ENCODE data around the gene SPTBN4.
"Not testable (repeated sequence)": the region's sequence is repeated elsewhere in the genome, so short reads cannot be mapped to it uniquely, and the experiment has no call there.

The SPTBN4 gene

DNA sequence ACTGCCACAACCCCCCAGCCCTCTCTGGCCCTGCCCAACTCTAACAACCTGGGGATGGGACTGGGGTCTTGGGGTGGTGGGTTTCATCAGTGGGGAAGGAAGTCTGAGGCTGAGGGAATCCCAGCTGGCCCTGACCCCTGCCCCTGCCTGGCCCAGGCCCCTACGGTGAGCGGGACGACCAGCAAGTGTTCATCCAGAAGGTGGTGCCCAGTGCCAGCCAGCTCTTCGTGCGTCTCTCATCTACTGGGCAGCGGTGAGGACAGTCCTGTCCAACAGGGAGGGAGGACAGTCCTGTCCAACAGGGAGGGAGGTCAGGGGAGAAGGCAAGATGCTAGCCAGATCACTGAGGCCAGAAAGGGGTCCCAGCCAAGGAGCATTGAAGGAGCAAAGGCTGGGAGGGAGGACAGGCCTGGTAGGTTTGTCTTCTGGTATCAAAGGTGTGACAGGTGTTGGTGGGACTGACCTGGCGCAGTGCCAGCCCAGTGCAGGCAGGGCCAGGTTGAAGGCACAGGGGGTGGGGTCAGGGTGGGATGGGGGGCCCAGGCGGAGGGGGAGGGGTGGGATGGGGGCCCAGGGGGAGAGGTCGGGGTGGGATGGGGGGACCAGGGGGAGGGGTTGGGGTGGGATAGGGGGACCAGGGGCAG lies 122.2 kb downstream of the SPTBN4 start:
- Histone ChIP-seq H3K36me3 (ENCODE audit: control insufficient read depth in 2 of 2, insufficient read depth in 2 of 2, low read length in 2 of 2) (peaks cover 0 to 8% of the 10 kb centered on the region in 2 donors), H3K27me3 (ENCODE audit: control insufficient read depth in 1 of 2, insufficient read depth in 2 of 2, low read length in 2 of 2) (no peaks in the 10 kb centered on the region), H3K9ac (ENCODE audit: low read length in 2 of 2) (no peak overlapping the region), H3K4me3 (ENCODE audit: low read length in 2 of 2) (no peak overlapping the region), H3K9me3 (ENCODE audit: control insufficient read depth in 2 of 2, low read length in 2 of 2) (no peaks in the 10 kb centered on the region), H3K27ac (ENCODE audit: low read length) (no peak overlapping the region), H3K4me1 (ENCODE audit: control insufficient read depth, insufficient read depth, low read length) (no peaks in the 10 kb centered on the region)

DNA sequence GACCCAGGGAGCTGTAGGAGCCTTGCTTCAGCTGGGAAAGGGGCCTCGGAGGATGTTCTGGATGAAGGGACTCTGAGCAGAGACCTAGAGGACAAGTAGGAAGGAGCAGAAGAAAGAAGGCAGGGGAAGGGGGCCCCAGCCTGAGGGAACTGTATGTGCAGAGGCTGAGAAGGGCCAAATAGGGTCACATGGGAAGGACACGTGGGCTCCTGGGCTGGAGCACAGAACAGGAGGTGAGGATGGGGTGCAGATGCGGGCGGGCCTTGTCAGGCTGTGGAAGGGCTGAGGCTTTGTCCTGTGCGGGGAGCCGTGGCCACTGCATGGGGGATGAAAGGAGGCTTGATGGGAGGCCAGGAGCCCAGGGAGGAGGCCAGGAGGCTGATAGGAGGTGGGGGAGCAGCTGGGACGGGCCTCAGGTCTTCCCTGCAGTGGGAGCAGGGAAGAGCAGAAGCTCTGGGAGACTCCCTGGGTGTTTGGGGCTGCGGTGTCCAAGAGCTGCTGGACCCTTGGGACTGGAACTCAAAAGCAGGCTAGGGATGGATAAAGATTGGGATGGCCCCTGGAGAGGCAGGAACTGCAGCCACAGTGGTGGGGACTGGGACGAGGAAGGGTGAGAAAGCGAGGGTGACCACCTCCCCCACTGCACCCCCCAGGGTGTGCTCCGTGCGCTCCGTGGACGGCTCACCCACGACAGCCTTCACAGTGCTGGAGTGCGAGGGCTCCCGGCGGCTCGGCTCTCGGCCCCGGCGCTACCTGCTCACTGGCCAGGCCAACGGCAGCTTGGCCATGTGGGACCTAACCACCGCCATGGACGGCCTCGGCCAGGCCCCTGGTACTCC lies 123.0 kb downstream of the SPTBN4 start:
- Histone ChIP-seq H3K4me1 (ENCODE audit: control insufficient read depth, insufficient read depth, low read length) (no peaks in the 10 kb centered on the region), H3K27ac (ENCODE audit: low read length) (no peak overlapping the region), H3K9me3 (ENCODE audit: control insufficient read depth in 2 of 2, low read length in 2 of 2) (no peaks in the 10 kb centered on the region), H3K27me3 (ENCODE audit: control insufficient read depth in 1 of 2, insufficient read depth in 2 of 2, low read length in 2 of 2) (peaks cover 2 to 4% of the 10 kb centered on the region in 2 donors), H3K9ac (ENCODE audit: low read length in 2 of 2) (no peak overlapping the region), H3K4me3 (ENCODE audit: low read length in 2 of 2) (no peak overlapping the region), H3K36me3 (ENCODE audit: control insufficient read depth in 2 of 2, insufficient read depth in 2 of 2, low read length in 2 of 2) (peaks cover 0 to 8% of the 10 kb centered on the region in 2 donors)

GRCh38 chr19:40590464-40591265 lies 123.9 kb downstream of the SPTBN4 start:
- no peak overlapping the region for H3K4me3 ChIP-seq (ENCODE audit: low read length in 2 of 2)
- H3K36me3 ChIP-seq (ENCODE audit: control insufficient read depth in 2 of 2, insufficient read depth in 2 of 2, low read length in 2 of 2): peaks cover 0 to 8% of the 10 kb centered on the region in 2 donors
- H3K9ac ChIP-seq (ENCODE audit: low read length in 2 of 2): no peak overlapping the region
- peaks cover 2 to 8% of the 10 kb centered on the region in 2 donors for H3K27me3 ChIP-seq (ENCODE audit: control insufficient read depth in 1 of 2, insufficient read depth in 2 of 2, low read length in 2 of 2)
- no peaks in the 10 kb centered on the region for H3K9me3 ChIP-seq (ENCODE audit: control insufficient read depth in 2 of 2, low read length in 2 of 2)
- no peaks in the 10 kb centered on the region for H3K4me1 ChIP-seq (ENCODE audit: control insufficient read depth, insufficient read depth, low read length)
- H3K27ac ChIP-seq (ENCODE audit: low read length): no peak overlapping the region

DNA sequence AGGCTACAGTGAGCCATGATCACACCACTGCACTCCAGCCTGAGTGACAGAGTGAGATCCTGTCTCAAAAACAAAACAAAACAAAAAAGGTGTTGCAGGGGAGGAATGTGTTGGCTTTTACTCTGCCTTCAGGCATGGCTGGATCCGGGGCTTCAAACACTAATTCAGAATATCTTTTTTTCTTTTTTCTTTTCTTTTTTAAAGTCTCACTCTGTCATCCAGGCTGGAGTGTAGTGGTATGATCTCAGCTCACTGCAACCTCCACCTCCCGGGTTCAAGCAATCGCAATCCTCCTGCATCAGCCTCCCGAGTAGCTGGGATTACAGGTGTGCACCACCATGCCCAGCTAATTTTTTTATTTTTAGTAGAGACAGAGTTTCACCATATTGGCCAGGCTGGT lies 124.9 kb downstream of the SPTBN4 start:
- not testable (repeated sequence) for H3K9me3 ChIP-seq (ENCODE audit: control insufficient read depth in 2 of 2, low read length in 2 of 2); H3K4me1 ChIP-seq (ENCODE audit: control insufficient read depth, insufficient read depth, low read length); H3K4me3 ChIP-seq (ENCODE audit: low read length in 2 of 2); H3K36me3 ChIP-seq (ENCODE audit: control insufficient read depth in 2 of 2, insufficient read depth in 2 of 2, low read length in 2 of 2); H3K9ac ChIP-seq (ENCODE audit: low read length in 2 of 2); H3K27ac ChIP-seq (ENCODE audit: low read length)
- H3K27me3 ChIP-seq (ENCODE audit: control insufficient read depth in 1 of 2, insufficient read depth in 2 of 2, low read length in 2 of 2): peaks cover 4 to 15% of the 10 kb centered on the region in 2 donors

GRCh38 chr19:40592170-40592569 lies 125.4 kb downstream of the SPTBN4 start:
- peaks cover 5% of the 10 kb centered on the region for H3K4me1 ChIP-seq (ENCODE audit: control insufficient read depth, insufficient read depth, low read length)
- H3K36me3 ChIP-seq (ENCODE audit: control insufficient read depth in 2 of 2, insufficient read depth in 2 of 2, low read length in 2 of 2): peaks cover 0 to 6% of the 10 kb centered on the region in 2 donors
- H3K9me3 ChIP-seq (ENCODE audit: control insufficient read depth in 2 of 2, low read length in 2 of 2): no peaks in the 10 kb centered on the region
- H3K4me3 ChIP-seq (ENCODE audit: low read length in 2 of 2): no peak overlapping the region
- H3K27me3 ChIP-seq (ENCODE audit: control insufficient read depth in 1 of 2, insufficient read depth in 2 of 2, low read length in 2 of 2): peaks cover 5 to 17% of the 10 kb centered on the region in 2 donors
- H3K27ac ChIP-seq (ENCODE audit: low read length): no peak overlapping the region
- no peak overlapping the region for H3K9ac ChIP-seq (ENCODE audit: low read length in 2 of 2)

DNA sequence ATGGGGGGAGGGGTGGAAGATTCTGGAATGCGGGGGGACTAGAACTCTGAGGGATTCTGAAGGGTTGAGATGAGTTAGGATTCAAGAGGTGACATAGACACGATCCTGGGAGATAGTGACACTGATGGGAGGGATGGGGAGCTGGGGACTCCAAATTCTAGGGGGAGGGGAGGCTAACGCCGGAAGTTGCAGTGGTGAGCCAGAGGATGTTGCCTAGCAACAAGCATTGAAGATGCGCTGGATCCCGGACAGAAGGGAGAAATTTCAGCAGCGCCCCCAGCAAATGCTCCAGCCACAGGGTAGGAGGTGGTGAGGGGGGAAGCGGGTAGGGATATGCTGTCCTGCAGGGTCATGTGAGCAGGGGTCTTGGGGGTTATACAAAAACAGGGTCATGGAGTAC lies 127.5 kb downstream of the SPTBN4 start:
- Histone ChIP-seq H3K27ac (ENCODE audit: low read length) (no peak overlapping the region), H3K27me3 (ENCODE audit: control insufficient read depth in 1 of 2, insufficient read depth in 2 of 2, low read length in 2 of 2) (peaks cover 17 to 26% of the 10 kb centered on the region in 2 donors)

DNA sequence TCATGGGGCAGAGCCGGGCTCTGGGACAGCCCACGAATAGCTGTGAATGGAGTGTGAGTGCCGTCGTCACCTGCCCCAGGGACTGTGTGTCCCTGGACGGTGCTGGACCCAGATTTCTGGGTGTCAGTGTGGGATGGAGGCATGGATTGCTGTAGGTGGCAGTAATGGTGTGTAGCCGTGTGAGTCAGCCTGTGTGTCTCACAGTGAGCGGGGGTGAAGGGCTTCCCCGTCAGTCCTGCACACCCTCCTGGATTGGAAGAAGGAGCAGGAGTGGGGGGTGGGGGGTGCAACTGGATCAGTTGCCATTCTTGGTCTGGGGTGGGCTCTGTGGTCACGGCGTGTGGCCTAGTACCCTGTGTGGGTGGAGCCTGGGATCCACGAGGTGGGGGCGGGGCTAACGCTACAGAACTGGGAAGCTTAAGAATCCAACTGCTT lies 127.9 kb downstream of the SPTBN4 start:
- H3K9ac ChIP-seq (ENCODE audit: low read length in 2 of 2): no peak overlapping the region
- H3K27ac ChIP-seq (ENCODE audit: low read length): no peak overlapping the region
- H3K36me3 ChIP-seq (ENCODE audit: control insufficient read depth in 2 of 2, insufficient read depth in 2 of 2, low read length in 2 of 2): no peaks in the 10 kb centered on the region
- no peak overlapping the region for H3K4me3 ChIP-seq (ENCODE audit: low read length in 2 of 2)
- H3K4me1 ChIP-seq (ENCODE audit: control insufficient read depth, insufficient read depth, low read length): peaks cover 21% of the 10 kb centered on the region
- no peaks in the 10 kb centered on the region for H3K9me3 ChIP-seq (ENCODE audit: control insufficient read depth in 2 of 2, low read length in 2 of 2)
- peaks cover 17 to 26% of the 10 kb centered on the region in 2 donors for H3K27me3 ChIP-seq (ENCODE audit: control insufficient read depth in 1 of 2, insufficient read depth in 2 of 2, low read length in 2 of 2)

More for the DNA sequence above, 127.5 kb downstream of the SPTBN4 start:
- Histone ChIP-seq H3K9me3 (ENCODE audit: control insufficient read depth in 2 of 2, low read length in 2 of 2) (no peaks in the 10 kb centered on the region), H3K4me3 (ENCODE audit: low read length in 2 of 2) (no peak overlapping the region), H3K4me1 (ENCODE audit: control insufficient read depth, insufficient read depth, low read length) (peaks cover 17% of the 10 kb centered on the region), H3K9ac (ENCODE audit: low read length in 2 of 2) (no peak overlapping the region), H3K36me3 (ENCODE audit: control insufficient read depth in 2 of 2, insufficient read depth in 2 of 2, low read length in 2 of 2) (no peaks in the 10 kb centered on the region)

GRCh38 chr19:40596608-40597328 lies 130.0 kb downstream of the SPTBN4 start:
- Histone ChIP-seq H3K9me3 (ENCODE audit: control insufficient read depth in 2 of 2, low read length in 2 of 2) (no peaks in the 10 kb centered on the region), H3K9ac (ENCODE audit: low read length in 2 of 2) (no peak overlapping the region), H3K4me1 (ENCODE audit: control insufficient read depth, insufficient read depth, low read length) (peaks cover 38% of the 10 kb centered on the region), H3K27me3 (ENCODE audit: control insufficient read depth in 1 of 2, insufficient read depth in 2 of 2, low read length in 2 of 2) (peaks cover 17 to 39% of the 10 kb centered on the region in 2 donors), H3K27ac (ENCODE audit: low read length) (no peak overlapping the region), H3K36me3 (ENCODE audit: control insufficient read depth in 2 of 2, insufficient read depth in 2 of 2, low read length in 2 of 2) (no peaks in the 10 kb centered on the region), H3K4me3 (ENCODE audit: low read length in 2 of 2) (peak overlapping the region in 1 of 2 donors; percentile 47)

- H3K36me3 ChIP-seq (ENCODE audit: control insufficient read depth in 2 of 2, insufficient read depth in 2 of 2, low read length in 2 of 2): no peaks in the 10 kb centered on the region
- H3K9me3 ChIP-seq (ENCODE audit: control insufficient read depth in 2 of 2, low read length in 2 of 2): no peaks in the 10 kb centered on the region
- no peak overlapping the region for H3K27ac ChIP-seq (ENCODE audit: low read length)
- H3K27me3 ChIP-seq (ENCODE audit: control insufficient read depth in 1 of 2, insufficient read depth in 2 of 2, low read length in 2 of 2): peaks cover 17 to 42% of the 10 kb centered on the region in 2 donors
- no peak overlapping the region for H3K9ac ChIP-seq (ENCODE audit: low read length in 2 of 2)
- H3K4me1 ChIP-seq (ENCODE audit: control insufficient read depth, insufficient read depth, low read length): peaks cover 43% of the 10 kb centered on the region
- H3K4me3 ChIP-seq (ENCODE audit: low read length in 2 of 2): peak overlapping the region in 1 of 2 donors; percentile 47
Measured at GRCh38 chr19:40597329-40597838, 130.6 kb downstream of the SPTBN4 start.
